ENCODE results near the gene PARD3. TPM values are rescaled to one million over a fixed set of nuclear protein-coding genes. Genes with fewer than 3 reads are reported as not detected.
"Not testable (repeated sequence)": the region's sequence is repeated elsewhere in the genome, so short reads cannot be mapped to it uniquely, and the experiment has no call there.

PARD3 gene
- total RNA-seq, 1 donor from 2014 or later, result 35.4 TPM

DNA sequence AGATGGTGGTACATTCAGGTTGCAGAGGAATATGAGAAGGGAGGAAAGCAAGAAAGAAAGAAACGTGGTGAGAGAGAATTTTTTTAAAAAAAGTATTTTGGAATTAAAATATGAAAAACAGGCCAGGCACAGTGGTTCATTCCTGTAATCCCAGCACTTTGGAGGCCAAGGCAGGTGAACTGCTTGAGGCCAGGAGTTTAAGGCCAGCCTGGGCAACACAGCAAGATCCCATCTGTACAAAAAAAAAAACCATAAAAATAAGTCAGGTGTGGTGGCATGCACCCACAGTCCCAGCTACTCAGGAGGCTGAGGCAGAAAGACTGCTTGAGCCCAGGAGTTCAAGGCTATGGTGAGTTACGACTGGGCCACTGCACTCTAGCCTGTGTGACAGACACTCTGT is 112.1 kb downstream of the PARD3 start:
- Histone ChIP-seq H3K27me3 (ENCODE audit: insufficient read depth, low read length) (no peaks in the 10 kb centered on the region), H3K4me3 (ENCODE audit: insufficient read depth, low read depth, low read length) (no peak overlapping the region), H3K9ac (ENCODE audit: low read length) (no peak overlapping the region), H3K79me2 (ENCODE audit: insufficient read depth, low read length) (peaks cover 67% of the 10 kb centered on the region), H3K9me3 (ENCODE audit: insufficient read depth, low read depth, low read length) (no peaks in the 10 kb centered on the region), H3K27ac (ENCODE audit: low read depth, low read length) (no peak overlapping the region), H4K20me1 (ENCODE audit: insufficient read depth, low read length) (peaks cover 54% of the 10 kb centered on the region), H3K4me2 (ENCODE audit: low read length) (no peak overlapping the region), H3K36me3 (ENCODE audit: insufficient read depth, low read length) (no peaks in the 10 kb centered on the region), H3K4me1 (ENCODE audit: insufficient read depth, low read length) (peaks cover 24% of the 10 kb centered on the region), H2AFZ (ENCODE audit: low read depth, low read length) (no peak overlapping the region)
- no peak overlapping the region for H3K4me3 Mint-ChIP-seq (ENCODE audit: unreplicated experiment)
- peaks cover 35% of the 10 kb centered on the region for H3K4me1 Mint-ChIP-seq (ENCODE audit: low read depth, unreplicated experiment)
- no peaks in the 10 kb centered on the region for H3K9me3 Mint-ChIP-seq (ENCODE audit: unreplicated experiment)
- no peaks in the 10 kb centered on the region for H3K36me3 Mint-ChIP-seq (ENCODE audit: low read depth, unreplicated experiment)
- no peak for TF ChIP-seq EZH2 (IDR thresholded peaks at IDR 0.05; ENCODE audit: insufficient read depth, low read length)
- TF ChIP-seq, protein P1, sequence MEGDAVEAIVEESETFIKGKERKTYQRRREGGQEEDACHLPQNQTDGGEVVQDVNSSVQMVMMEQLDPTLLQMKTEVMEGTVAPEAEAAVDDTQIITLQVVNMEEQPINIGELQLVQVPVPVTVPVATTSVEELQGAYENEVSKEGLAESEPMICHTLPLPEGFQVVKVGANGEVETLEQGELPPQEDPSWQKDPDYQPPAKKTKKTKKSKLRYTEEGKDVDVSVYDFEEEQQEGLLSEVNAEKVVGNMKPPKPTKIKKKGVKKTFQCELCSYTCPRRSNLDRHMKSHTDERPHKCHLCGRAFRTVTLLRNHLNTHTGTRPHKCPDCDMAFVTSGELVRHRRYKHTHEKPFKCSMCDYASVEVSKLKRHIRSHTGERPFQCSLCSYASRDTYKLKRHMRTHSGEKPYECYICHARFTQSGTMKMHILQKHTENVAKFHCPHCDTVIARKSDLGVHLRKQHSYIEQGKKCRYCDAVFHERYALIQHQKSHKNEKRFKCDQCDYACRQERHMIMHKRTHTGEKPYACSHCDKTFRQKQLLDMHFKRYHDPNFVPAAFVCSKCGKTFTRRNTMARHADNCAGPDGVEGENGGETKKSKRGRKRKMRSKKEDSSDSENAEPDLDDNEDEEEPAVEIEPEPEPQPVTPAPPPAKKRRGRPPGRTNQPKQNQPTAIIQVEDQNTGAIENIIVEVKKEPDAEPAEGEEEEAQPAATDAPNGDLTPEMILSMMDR (IDR thresholded peaks at IDR 0.05; ENCODE audit: insufficient read depth, low read depth, low read length), result no peak
- no peak for FAIRE-seq
- no peak for DNase-seq (ENCODE audit: low read depth)
- H3K27ac Mint-ChIP-seq (ENCODE audit: unreplicated experiment), result no peak overlapping the region
- H3K27me3 Mint-ChIP-seq (ENCODE audit: low read depth, unreplicated experiment), result no peaks in the 10 kb centered on the region

DNA sequence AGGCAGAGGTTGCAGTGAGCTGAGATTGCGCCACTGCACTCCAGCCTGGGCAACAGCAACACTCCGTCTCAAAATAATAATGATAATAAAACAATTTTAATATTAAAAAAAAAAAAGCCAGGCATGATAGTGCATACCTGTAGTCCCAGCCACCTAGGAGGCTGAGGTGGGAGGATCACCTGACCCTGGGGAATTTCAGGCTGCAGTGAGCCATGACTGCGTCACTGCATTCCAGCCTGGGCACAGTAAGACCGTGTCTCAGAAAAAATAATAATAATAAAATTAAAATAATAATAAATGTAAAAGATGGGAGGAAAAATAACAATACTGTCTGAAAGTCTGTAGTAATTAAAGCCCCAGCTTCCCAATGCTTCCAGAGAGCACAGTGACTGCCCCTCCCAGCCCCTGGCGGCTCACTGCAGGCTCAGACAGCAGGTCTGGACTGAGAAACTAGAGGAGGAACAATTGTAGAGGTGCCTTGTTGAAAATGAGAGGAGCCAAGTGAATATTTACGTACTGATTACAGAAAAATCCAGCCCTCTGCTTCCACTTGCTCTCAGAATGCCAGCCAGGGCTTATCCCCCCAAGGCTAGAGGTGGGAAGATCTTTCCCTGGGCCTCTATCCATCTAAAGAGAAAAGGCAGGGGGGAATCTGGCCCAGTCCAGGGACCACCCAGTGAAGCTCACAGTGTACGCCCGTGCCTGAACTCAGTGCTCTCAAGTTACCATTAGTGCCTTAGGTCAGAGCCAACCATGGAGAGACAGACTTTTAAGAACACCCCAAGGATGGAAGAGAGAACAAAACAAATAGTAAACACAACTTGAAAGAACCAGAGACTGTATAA is 112.8 kb downstream of the PARD3 start:
- Histone ChIP-seq H3K4me2 (ENCODE audit: low read length) (no peak overlapping the region), H3K27ac (ENCODE audit: low read depth, low read length) (no peak overlapping the region), H3K36me3 (ENCODE audit: insufficient read depth, low read length) (no peaks in the 10 kb centered on the region), H4K20me1 (ENCODE audit: insufficient read depth, low read length) (peaks cover 55% of the 10 kb centered on the region), H3K27me3 (ENCODE audit: insufficient read depth, low read length) (no peaks in the 10 kb centered on the region), H3K9ac (ENCODE audit: low read length) (no peak overlapping the region), H3K9me3 (ENCODE audit: insufficient read depth, low read depth, low read length) (no peaks in the 10 kb centered on the region), H3K4me1 (ENCODE audit: insufficient read depth, low read length) (peaks cover 29% of the 10 kb centered on the region), H2AFZ (ENCODE audit: low read depth, low read length) (no peak overlapping the region), H3K4me3 (ENCODE audit: insufficient read depth, low read depth, low read length) (no peak overlapping the region), H3K79me2 (ENCODE audit: insufficient read depth, low read length) (peaks cover 73% of the 10 kb centered on the region)
- no peaks in the 10 kb centered on the region for H3K9me3 Mint-ChIP-seq (ENCODE audit: unreplicated experiment)
- TF ChIP-seq EZH2 (IDR thresholded peaks at IDR 0.05; ENCODE audit: insufficient read depth, low read length), result no peak
- TF ChIP-seq, protein P1 (IDR thresholded peaks at IDR 0.05; ENCODE audit: insufficient read depth, low read depth, low read length), result no peak
- no peak for DNase-seq (ENCODE audit: low read depth)
- no peaks in the 10 kb centered on the region for H3K27me3 Mint-ChIP-seq (ENCODE audit: low read depth, unreplicated experiment)
- no peak overlapping the region for H3K4me3 Mint-ChIP-seq (ENCODE audit: unreplicated experiment)
- no peaks in the 10 kb centered on the region for H3K36me3 Mint-ChIP-seq (ENCODE audit: low read depth, unreplicated experiment)
- peaks cover 36% of the 10 kb centered on the region for H3K4me1 Mint-ChIP-seq (ENCODE audit: low read depth, unreplicated experiment)
- no peak overlapping the region for H3K27ac Mint-ChIP-seq (ENCODE audit: unreplicated experiment)
- no peak for FAIRE-seq

DNA sequence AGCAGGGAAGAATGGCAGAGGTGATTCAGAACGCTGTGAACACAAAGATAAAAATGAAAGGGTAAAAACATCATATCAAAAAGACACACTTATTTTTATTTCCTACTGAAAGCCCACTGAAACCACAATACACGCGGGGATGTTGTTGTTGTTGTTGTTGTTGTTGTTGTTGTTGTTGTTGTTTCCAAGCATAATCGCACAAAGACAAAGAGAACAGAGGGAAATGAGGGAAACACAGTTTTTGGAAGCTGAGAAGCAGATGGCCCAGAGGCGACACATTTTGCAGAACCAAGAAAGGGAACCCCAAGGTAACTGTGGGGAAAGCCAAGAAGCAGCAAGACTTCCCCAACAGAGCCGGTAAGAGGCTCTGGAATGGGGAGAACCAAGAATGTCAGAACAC is 113.9 kb downstream of the PARD3 start:
- no peak overlapping the region for H3K4me3 Mint-ChIP-seq (ENCODE audit: unreplicated experiment)
- no peak overlapping the region for H3K4me3 ChIP-seq (ENCODE audit: insufficient read depth, low read depth, low read length)
- H3K36me3 Mint-ChIP-seq (ENCODE audit: low read depth, unreplicated experiment), result no peaks in the 10 kb centered on the region
- H3K27me3 ChIP-seq (ENCODE audit: insufficient read depth, low read length), result no peaks in the 10 kb centered on the region
- peaks cover 38% of the 10 kb centered on the region for H3K4me1 ChIP-seq (ENCODE audit: insufficient read depth, low read length)
- no peak for DNase-seq (ENCODE audit: low read depth)
- H3K36me3 ChIP-seq (ENCODE audit: insufficient read depth, low read length), result no peaks in the 10 kb centered on the region
- H3K9me3 Mint-ChIP-seq (ENCODE audit: unreplicated experiment), result no peaks in the 10 kb centered on the region
- no peaks in the 10 kb centered on the region for H3K9me3 ChIP-seq (ENCODE audit: insufficient read depth, low read depth, low read length)
- H3K27ac Mint-ChIP-seq (ENCODE audit: unreplicated experiment), result no peak overlapping the region
- H4K20me1 ChIP-seq (ENCODE audit: insufficient read depth, low read length), result peaks cover 57% of the 10 kb centered on the region
- no peak for FAIRE-seq
- H3K27me3 Mint-ChIP-seq (ENCODE audit: low read depth, unreplicated experiment), result no peaks in the 10 kb centered on the region
- H2AFZ ChIP-seq (ENCODE audit: low read depth, low read length), result no peak overlapping the region
- peaks cover 40% of the 10 kb centered on the region for H3K4me1 Mint-ChIP-seq (ENCODE audit: low read depth, unreplicated experiment)
- no peak for TF ChIP-seq EZH2 (IDR thresholded peaks at IDR 0.05; ENCODE audit: insufficient read depth, low read length)
- TF ChIP-seq, protein P1 (IDR thresholded peaks at IDR 0.05; ENCODE audit: insufficient read depth, low read depth, low read length), result no peak
- H3K79me2 ChIP-seq (ENCODE audit: insufficient read depth, low read length), result peaks cover 64% of the 10 kb centered on the region
- no peak overlapping the region for H3K9ac ChIP-seq (ENCODE audit: low read length)
- no peak overlapping the region for H3K4me2 ChIP-seq (ENCODE audit: low read length)
- H3K27ac ChIP-seq (ENCODE audit: low read depth, low read length), result no peak overlapping the region

GRCh38 chr10:34700752-34701151 is 114.3 kb downstream of the PARD3 start:
- not testable (repeated sequence) for H3K27ac Mint-ChIP-seq (ENCODE audit: unreplicated experiment); FAIRE-seq; H3K27me3 ChIP-seq (ENCODE audit: insufficient read depth, low read length)

More at GRCh38 chr10:34700752-34701151, 114.3 kb downstream of the PARD3 start:
- not testable (repeated sequence) for H3K4me3 Mint-ChIP-seq (ENCODE audit: unreplicated experiment); H2AFZ ChIP-seq (ENCODE audit: low read depth, low read length); DNase-seq (ENCODE audit: low read depth); H3K27ac ChIP-seq (ENCODE audit: low read depth, low read length); H3K9me3 ChIP-seq (ENCODE audit: insufficient read depth, low read depth, low read length); H3K36me3 Mint-ChIP-seq (ENCODE audit: low read depth, unreplicated experiment); H3K9ac ChIP-seq (ENCODE audit: low read length); H3K4me3 ChIP-seq (ENCODE audit: insufficient read depth, low read depth, low read length); H3K36me3 ChIP-seq (ENCODE audit: insufficient read depth, low read length); H3K27me3 Mint-ChIP-seq (ENCODE audit: low read depth, unreplicated experiment); H3K9me3 Mint-ChIP-seq (ENCODE audit: unreplicated experiment); H3K4me2 ChIP-seq (ENCODE audit: low read length)
- peaks cover 38% of the 10 kb centered on the region for H3K4me1 Mint-ChIP-seq (ENCODE audit: low read depth, unreplicated experiment)
- Histone ChIP-seq H3K4me1 (ENCODE audit: insufficient read depth, low read length) (peaks cover 40% of the 10 kb centered on the region), H4K20me1 (ENCODE audit: insufficient read depth, low read length) (peaks cover 54% of the 10 kb centered on the region), H3K79me2 (ENCODE audit: insufficient read depth, low read length) (peaks cover 60% of the 10 kb centered on the region)

Data from astrocyte (in vitro differentiated cells and primary cell).